Measurements from ENCODE around the gene KCNK17. TPM values are rescaled to one million over a fixed set of nuclear protein-coding genes. Genes with fewer than 3 reads are reported as not detected.

KCNK17 gene
- total and polyA plus RNA-seq, 9 of the 15 experiments (the other 6 are each of a cell fraction or from before 2014, with no cell fraction given) = not detected

DNA sequence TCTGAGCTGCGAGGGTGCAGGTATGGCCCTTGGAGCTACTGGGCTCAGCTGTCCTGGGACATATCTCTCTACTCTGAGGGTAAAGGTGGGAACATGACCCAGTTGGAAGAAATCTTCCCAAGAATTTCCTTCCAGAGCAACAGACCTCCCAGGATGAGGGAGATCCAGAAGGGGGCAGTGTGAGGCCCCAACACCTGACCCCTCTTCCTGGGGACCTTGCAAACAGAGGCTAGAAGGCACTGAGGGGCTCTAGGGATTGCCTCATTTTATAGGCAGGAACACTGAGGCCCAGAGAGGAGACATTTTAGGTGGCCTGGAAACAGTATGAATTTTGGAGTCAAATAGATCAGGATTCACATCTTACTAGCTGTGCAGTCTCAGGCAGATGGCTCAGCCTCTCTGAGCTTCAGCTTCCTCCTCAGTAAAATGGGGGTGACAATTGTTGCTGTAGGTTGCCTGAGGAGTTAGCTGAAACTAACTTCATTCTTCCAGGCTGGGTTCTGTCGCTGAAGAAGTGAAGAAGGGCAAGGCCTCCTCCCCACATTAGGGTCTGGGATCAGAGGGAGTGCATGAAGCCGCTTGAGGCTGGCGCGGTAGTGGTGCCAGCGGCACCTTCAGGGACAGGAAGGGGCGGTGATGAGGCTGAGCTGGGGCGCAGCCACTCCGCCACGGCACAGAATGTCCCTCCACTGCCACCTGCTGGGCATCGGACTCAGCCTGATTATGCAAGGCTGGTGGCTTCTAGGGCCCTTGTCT, 11.4 kb downstream of the KCNK17 start (continued):
- TF ChIP-seq ZNF699 (CRISPR knock-in tag; IDR thresholded peaks at IDR 0.05; ENCODE audit: insufficient replicate concordance) (no peak), KLF1 (tag; IDR thresholded peaks at IDR 0.05) (no peak), HDAC3 (IDR thresholded peaks at IDR 0.05; ENCODE audit: borderline replicate concordance, partially characterized antibody) (no peak), BCOR (IDR thresholded peaks at IDR 0.05) (peak; percentile 81), DPF2 (IDR thresholded peaks at IDR 0.05) (no peak), ETV5 (CRISPR knock-in tag; IDR thresholded peaks at IDR 0.05; ENCODE audit: low read depth) (peak; percentile 76), NBN (IDR thresholded peaks at IDR 0.05; ENCODE audit: low read depth) (no peak), ZNF24 (IDR thresholded peaks at IDR 0.05) (0 out of 2 replicates have a peak, but pooled peaks have one; percentile 28), ZNF232 (CRISPR knock-in tag; IDR thresholded peaks at IDR 0.05) (no peak), GTF2E2 (tag; IDR thresholded peaks at IDR 0.05) (no peak)
- TF ChIP-seq, protein P1, sequence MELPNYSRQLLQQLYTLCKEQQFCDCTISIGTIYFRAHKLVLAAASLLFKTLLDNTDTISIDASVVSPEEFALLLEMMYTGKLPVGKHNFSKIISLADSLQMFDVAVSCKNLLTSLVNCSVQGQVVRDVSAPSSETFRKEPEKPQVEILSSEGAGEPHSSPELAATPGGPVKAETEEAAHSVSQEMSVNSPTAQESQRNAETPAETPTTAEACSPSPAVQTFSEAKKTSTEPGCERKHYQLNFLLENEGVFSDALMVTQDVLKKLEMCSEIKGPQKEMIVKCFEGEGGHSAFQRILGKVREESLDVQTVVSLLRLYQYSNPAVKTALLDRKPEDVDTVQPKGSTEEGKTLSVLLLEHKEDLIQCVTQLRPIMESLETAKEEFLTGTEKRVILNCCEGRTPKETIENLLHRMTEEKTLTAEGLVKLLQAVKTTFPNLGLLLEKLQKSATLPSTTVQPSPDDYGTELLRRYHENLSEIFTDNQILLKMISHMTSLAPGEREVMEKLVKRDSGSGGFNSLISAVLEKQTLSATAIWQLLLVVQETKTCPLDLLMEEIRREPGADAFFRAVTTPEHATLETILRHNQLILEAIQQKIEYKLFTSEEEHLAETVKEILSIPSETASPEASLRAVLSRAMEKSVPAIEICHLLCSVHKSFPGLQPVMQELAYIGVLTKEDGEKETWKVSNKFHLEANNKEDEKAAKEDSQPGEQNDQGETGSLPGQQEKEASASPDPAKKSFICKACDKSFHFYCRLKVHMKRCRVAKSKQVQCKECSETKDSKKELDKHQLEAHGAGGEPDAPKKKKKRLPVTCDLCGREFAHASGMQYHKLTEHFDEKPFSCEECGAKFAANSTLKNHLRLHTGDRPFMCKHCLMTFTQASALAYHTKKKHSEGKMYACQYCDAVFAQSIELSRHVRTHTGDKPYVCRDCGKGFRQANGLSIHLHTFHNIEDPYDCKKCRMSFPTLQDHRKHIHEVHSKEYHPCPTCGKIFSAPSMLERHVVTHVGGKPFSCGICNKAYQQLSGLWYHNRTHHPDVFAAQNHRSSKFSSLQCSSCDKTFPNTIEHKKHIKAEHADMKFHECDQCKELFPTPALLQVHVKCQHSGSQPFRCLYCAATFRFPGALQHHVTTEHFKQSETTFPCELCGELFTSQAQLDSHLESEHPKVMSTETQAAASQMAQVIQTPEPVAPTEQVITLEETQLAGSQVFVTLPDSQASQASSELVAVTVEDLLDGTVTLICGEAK (IDR thresholded peaks at IDR 0.05) = no peak
- TF ChIP-seq, protein P1 (CRISPR knock-in tag; IDR thresholded peaks at IDR 0.05) = no peak
- TF ChIP-seq, protein P2, sequence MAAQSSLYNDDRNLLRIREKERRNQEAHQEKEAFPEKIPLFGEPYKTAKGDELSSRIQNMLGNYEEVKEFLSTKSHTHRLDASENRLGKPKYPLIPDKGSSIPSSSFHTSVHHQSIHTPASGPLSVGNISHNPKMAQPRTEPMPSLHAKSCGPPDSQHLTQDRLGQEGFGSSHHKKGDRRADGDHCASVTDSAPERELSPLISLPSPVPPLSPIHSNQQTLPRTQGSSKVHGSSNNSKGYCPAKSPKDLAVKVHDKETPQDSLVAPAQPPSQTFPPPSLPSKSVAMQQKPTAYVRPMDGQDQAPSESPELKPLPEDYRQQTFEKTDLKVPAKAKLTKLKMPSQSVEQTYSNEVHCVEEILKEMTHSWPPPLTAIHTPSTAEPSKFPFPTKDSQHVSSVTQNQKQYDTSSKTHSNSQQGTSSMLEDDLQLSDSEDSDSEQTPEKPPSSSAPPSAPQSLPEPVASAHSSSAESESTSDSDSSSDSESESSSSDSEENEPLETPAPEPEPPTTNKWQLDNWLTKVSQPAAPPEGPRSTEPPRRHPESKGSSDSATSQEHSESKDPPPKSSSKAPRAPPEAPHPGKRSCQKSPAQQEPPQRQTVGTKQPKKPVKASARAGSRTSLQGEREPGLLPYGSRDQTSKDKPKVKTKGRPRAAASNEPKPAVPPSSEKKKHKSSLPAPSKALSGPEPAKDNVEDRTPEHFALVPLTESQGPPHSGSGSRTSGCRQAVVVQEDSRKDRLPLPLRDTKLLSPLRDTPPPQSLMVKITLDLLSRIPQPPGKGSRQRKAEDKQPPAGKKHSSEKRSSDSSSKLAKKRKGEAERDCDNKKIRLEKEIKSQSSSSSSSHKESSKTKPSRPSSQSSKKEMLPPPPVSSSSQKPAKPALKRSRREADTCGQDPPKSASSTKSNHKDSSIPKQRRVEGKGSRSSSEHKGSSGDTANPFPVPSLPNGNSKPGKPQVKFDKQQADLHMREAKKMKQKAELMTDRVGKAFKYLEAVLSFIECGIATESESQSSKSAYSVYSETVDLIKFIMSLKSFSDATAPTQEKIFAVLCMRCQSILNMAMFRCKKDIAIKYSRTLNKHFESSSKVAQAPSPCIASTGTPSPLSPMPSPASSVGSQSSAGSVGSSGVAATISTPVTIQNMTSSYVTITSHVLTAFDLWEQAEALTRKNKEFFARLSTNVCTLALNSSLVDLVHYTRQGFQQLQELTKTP (IDR thresholded peaks at IDR 0.05; ENCODE audit: low read depth in 1 of 2, partially characterized antibody in 2 of 2) = no peak
- TF ChIP-seq, protein P3, sequence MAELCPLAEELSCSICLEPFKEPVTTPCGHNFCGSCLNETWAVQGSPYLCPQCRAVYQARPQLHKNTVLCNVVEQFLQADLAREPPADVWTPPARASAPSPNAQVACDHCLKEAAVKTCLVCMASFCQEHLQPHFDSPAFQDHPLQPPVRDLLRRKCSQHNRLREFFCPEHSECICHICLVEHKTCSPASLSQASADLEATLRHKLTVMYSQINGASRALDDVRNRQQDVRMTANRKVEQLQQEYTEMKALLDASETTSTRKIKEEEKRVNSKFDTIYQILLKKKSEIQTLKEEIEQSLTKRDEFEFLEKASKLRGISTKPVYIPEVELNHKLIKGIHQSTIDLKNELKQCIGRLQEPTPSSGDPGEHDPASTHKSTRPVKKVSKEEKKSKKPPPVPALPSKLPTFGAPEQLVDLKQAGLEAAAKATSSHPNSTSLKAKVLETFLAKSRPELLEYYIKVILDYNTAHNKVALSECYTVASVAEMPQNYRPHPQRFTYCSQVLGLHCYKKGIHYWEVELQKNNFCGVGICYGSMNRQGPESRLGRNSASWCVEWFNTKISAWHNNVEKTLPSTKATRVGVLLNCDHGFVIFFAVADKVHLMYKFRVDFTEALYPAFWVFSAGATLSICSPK (IDR thresholded peaks at IDR 0.05; ENCODE audit: borderline replicate concordance) = no peak

Measured in K562 (cell line).